GM18520 (cell line): ENCODE data around the gene OOSP3.
"Not testable (repeated sequence)": the region's sequence is repeated elsewhere in the genome, so short reads cannot be mapped to it uniquely, and the experiment has no call there.

Experiments
- ATAC-seq: cut with Tn5 transposase; IDR thresholded peaks from one replicate; pipeline ENCODE4 v1.9.1; 2021; ENCODE audit not compliant: unreplicated experiment

Gene OOSP3

DNA sequence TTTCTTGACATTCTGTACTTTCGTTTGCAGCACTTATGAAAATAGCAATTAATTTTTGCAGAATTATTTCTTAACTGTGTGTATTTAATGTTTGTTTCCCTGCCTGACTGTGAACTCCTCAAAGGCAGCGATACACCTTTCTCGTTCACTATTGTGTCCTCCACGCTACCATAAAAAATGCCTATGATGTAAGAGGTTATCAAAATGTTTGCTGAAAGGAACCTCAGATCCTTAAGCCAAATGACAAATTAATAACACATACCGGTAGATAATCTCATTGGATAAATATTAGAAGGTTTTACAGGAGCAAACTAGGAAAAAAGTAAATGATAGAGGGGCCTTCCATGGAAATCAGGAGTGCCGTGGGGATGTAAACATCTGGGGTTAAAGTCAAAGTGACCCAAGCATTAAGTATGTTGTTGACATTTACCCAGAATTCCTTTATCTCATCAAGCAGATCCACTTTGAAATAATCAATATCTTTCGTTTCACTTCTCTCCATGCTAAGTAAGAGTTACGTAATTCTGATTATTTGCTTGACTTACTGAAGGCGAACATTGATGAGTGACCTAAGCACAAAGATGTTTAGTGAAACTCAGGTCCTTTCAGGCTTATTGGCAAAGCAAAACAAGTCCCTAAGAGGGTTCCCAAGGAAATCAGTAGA, 2.6 kb upstream of the OOSP3 start:
- ATAC-seq: no peak

DNA sequence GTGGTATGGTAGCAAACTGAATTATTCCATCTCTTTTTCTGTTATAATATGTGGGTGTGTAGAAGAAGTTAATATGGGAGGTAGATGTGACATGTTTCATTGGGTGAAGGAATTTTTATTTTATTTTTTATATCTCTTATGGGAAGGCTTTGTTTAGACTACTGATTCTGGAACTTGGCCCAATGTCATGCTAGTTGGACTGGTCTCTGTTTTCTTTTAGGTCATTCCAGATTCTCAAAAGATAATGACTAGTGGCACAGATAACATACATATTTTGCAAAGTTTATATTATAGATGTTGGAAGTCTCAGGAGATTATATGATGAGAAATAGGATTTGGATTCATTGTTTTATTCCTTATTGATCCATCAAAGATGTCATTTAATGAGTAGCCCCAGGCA, 1.3 kb upstream of the OOSP3 start:
- ATAC-seq: no peak

GRCh38 chr11:59877784-59878183, 798 bp upstream of the OOSP3 start:
- no peak for ATAC-seq

GRCh38 chr11:59879567-59879966, 985 bp downstream of the OOSP3 start:
- ATAC-seq: no peak

DNA sequence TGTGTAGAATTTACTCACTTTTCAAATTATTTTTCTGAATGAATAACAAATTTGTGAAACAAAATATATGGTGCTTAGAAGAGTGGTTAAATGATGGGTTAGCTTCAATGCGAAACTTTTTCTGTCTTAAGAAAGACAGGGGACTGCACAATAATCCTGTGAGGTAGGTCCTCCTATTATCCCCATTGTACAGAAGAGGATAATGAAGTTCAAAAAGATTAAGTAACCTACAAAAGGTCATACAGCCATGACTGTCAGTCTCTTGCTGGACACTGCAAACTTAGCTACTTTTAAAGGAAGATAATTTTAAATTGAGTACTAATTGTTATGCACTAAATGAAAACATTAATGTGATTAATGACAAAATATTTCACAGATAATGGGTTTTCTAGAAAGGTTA, 5.0 kb downstream of the OOSP3 start:
- no peak for ATAC-seq

- not testable (repeated sequence) for ATAC-seq
Observed at GRCh38 chr11:59887156-59887555, 8.6 kb downstream of the OOSP3 start.

DNA sequence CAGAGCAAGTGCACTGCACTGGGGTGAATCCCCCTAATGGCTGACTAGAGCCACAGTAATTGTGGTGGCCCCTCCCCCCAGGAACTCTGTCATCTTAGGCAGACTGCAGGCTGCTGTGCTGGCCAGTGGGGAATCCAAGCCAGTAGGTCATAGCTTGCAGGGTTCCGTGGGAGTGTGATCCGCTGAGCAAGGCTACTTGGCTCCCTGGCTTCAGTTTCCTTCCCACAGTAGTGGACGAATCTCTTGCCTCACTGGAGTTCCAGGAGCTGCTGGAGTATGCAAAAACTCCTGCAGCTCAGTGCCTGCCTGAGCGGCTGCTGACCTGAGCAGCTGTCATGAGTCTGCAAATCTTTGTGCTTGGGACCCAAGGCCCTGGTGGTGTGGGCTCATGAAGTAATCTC, 13.2 kb downstream of the OOSP3 start:
- no peak for ATAC-seq

DNA sequence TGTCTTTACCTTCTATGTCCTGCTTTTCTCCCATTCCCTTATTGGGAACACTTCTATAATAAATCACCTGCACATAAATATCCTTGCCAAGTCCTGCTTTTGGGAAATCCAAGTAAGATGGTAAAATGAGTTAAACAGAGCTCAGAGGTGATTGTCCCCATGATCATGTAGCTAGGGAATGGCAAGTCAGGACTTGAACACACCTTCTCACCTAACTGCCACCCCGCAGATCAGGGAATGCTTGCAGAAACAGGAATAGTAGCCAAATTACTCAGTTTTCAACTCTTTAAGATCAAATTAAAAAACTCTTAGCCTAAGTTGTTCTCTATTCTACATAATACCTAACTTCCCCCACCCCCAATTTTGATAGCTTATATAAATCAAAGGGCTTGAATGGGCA, 16.0 kb downstream of the OOSP3 start:
- no peak for ATAC-seq

- ATAC-seq: no peak
Observed at GRCh38 chr11:59898046-59898445, 19.5 kb downstream of the OOSP3 start.

DNA sequence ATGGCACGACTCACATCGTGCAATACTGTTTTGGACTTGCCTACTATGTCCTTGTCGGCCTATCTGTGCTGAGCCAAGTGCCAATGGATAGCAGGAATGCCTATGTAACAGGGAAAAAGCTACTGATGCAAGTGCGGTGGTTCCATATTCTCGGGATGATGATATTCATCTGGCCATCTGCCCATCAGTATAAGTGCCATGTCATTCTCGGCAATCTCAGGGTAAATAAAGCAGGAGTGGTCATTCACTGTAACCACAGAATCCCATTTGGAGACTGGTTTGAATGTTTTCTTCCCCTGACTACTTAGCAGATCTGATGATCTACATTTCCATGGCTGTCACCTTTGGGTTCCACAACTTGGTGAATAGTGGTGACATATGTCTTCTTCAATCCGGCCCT, 20.1 kb downstream of the OOSP3 start:
- ATAC-seq: no peak

DNA sequence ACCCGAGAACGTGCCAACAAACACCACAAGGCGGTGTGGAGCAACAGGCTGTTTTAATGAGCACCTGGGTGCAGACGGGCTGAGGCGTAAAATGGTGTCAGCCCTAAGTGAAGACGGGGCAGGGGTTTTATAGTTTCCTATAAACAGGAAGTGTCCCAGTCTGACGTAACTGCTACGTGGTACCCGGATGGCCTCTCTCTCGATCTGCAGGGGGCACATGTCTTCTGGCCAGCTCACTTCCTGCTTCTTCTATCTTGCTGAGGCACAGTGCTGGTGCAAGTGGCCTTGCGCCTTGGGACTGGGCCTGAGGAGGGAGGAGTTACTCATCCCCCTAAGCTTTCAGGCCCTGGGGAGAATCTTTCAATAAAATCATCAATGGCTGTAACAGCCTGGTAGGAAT, 20.9 kb downstream of the OOSP3 start:
- ATAC-seq: no peak

- ATAC-seq: no peak
Observed at GRCh38 chr11:59900366-59901126, 22.0 kb downstream of the OOSP3 start.

GRCh38 chr11:59901306-59901705, 22.7 kb downstream of the OOSP3 start:
- no peak for ATAC-seq

- not testable (repeated sequence) for ATAC-seq
Observed at GRCh38 chr11:59903569-59903968, 25.0 kb downstream of the OOSP3 start.

DNA sequence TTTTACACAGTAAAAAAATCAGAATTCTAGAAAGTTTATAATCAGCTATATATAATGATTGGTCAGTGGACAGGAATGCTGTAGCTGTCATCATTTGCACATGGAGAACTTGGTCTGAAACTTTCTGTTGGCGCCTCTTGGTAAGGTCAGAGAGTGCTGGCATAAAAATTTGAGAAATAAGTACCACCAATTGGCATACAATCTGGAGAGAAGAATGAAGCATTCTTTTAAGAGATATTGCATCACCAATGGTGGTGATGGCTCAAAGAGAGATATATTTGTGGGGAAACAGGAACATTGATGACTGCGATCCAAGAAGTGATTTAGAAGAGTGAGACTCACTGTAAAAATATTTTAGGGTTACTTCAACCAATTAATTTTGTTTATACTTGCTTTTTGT, 39.9 kb downstream of the OOSP3 start:
- no peak for ATAC-seq

DNA sequence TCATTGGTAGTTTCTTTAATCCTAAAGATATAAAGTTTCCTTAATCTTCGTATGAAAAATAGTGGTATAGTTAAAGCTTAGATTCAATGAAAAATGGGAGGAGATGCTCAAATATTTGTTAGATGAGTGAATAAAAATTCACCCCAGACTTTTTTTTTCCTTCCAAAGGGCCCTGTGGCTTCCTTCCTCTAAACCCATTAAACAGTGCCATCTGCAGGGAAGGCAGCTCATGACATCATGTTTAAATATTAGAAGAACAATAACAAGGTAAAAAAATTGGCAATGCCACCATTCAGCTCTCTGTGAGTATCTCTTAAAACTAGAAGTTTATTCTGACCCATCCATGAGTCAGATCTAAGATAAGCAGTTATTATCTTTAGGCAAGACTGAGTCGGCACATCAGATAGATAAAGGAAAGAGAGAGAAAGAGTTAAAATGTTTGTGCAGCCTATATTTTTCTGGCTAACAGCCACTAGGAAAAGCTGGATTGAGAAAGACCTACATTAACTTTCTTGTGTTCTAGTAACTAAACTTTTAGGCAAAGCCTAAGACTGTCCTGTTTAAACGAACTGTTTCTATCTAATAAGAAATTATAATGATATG, 40.5 kb downstream of the OOSP3 start:
- ATAC-seq: no peak

DNA sequence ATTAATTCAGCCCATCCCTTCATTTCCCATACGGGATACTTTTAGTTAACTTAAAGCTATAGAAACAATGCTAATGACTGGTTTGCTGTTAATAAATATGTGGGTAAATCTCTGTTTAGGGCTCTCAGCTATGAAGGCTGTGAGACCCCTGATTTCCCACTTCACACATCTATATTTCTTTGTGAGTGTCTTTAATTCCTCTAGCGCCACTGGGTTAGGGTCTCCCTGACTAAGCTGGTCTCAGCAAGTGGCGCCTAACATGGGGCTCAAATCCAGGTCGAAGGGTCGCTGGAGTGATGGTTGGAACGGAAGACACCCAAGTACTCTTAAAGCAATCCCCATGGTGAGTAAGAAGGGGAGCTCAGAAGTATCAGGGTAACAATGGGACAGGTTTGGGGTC, 45.2 kb downstream of the OOSP3 start:
- ATAC-seq: no peak

DNA sequence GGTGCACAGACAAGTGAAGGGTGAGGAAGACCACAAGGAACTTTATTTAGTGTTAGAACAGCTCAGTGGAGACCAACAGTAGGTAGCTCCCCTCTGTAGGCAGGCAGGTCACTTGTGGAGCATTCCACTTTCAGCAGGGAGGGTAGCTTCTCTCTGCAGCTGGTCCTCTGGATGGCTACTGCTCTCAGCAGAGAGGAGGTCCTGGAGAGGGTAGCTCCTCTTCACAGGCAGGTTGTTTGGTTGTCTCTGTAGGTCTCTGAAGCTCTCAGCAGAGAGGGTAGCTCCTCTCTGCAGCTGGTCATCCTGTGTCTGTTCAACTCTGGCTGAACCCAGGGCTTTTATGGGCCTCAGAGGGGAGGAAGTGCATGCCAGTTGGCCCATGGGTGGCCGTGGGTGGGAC, 53.1 kb downstream of the OOSP3 start:
- no peak for ATAC-seq

DNA sequence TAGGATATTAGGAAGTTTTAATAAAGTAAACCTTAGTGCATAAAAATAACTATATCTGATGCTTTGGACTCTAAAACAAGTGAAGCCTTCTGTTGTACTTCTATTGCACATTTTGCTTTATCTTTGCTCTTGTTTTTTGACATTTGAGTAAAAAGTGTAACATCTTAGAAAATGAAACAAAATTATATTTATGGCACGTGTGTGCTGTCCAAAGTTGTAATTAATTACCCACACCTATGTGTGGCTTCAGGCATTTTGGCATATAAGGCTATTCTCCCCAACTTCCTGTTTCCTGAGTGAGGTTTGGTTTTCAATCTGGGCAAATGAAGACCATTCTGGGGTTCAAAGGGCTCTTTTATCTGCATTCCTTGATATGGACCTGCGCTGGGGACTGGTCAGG, 59.5 kb downstream of the OOSP3 start, which contains the start of gene OOSP1:
Gene OOSP1, plus strand, starts transcription at position 301 of the 400 bp plus-strand sequence. Its CDS starts 23 bp downstream, at position 324.
- no peak for ATAC-seq

- ATAC-seq: no peak
Observed at GRCh38 chr11:59938718-59939117, 60.1 kb downstream of the OOSP3 start.

DNA sequence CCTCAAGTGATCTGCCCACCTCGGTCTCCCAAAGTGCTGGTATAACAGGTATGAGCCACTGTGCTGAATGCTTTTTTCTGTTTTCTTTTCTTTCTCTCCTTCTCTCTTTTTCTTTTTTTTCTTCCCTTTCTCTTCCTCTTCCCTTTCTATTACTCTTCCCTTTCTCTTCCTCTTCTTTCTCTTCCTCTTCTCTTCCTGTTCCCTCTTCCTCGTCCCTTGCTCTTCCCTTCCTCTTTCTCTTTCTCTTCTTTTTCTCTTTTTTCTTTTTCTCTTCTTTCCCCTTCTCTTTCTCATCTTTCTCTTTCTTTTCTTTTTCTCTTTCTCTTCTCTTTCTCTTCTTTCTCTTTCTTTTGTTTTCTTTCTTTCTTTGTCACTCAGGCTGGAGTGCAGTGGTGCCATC, 60.9 kb downstream of the OOSP3 start:
- no peak for ATAC-seq

DNA sequence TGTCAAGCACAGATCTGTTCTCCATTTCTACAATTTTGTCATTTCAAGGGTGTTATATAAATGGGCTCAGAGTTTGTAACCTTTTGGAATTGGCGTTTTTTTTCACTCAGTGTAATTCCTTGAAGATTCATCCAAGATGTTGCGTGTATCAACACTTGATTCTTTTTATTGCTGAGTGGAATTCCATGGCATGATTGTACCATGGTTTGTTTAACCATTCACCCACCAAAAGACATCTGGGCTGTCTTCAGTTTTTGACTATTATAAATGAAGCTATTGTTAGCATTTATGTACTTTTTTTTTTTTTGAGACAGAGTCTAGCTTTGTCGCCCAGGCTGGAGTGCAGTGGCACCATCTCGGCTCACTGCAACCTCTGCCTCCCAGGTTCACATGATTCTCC, 62.5 kb downstream of the OOSP3 start:
- no peak for ATAC-seq
